Embryonic facial prominence (tissue), 1 donor: ENCODE results near the gene LIN9.
A peak's percentile ranks its signal among the peaks of the same experiment; 100 is the strongest.

Experiments
- DNase-seq: peaks from one replicate; pipeline ENCODE4 v3.0.0-alpha.2; 2016; ENCODE audit errors: extremely low spot score

Gene LIN9

DNA sequence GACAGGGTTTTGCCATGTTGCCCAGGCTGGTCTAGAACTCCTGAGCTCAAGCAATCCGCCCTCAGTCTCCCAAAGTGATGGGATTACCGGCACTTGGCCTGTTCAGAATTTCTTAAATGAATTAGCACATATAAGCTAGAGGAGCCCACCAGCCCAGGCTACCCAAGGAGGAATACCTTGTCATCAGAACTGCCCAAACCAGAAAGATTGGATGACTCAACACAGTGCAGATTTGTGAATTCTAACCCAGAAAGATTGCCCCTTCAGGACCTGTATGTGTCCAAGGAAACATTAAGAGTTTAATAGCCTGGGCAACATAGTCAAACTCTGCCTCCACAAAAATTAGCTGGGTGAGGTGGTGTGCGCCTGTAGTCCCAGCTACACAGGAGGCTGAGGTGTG is 14.0 kb upstream of the LIN9 start:
- no peak for DNase-seq

DNA sequence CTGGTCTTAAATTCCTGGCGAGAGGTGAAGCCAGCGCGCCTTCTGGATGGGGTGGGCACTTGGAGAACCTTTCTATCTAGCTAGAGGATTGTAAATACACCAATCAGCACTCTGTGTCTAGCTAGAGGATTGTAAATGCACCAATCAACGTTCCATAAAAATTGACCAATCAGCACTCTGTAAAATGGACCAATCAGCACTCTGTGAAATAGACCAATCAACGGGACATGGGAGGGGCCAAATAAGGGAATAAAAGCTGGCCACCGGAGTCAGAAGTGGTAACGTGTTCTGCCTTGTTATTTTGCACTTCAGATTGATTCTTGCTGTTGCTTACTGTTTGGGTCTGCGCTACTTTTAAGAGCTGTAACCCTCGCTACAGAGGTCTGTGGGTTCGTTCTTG is 12.0 kb upstream of the LIN9 start:
- DNase-seq: no peak

DNA sequence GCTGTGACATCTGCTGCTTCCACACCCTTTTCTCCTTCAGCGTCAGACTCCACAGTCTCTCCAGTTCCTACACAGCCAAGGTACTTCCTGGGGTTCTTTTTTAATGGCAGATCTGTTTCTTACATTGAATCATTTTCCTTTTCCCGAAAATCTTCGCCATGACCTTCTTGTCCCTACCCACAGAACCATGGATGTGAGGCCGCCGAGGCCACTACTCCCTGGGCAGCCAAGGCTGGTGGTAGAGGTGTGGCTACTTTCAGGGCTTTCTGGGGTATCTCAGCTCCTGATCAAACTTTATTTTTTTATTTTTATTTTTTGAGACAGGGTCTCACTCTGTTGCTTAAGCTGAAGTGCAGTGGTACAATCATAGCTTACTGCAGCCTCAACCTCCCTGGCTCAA is 9.5 kb upstream of the LIN9 start:
- no peak for DNase-seq

DNA sequence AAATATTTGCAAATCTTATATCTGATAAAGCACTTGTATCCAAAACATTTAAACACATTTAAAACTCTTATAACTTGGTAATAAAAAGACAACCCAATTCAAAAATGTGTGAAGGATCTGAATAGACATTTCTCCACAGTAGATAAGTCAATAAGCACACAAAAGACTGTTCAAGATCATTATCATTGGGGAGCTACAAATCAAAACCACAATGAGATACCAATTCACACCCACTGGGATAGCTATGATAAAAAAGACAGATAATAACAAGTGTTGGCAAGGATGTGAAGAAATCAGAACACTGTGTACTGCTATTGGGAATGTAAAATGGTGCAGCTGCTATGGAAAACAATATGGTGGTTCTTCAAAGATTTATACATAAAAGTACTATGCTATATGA is 5.1 kb upstream of the LIN9 start:
- DNase-seq: no peak

DNA sequence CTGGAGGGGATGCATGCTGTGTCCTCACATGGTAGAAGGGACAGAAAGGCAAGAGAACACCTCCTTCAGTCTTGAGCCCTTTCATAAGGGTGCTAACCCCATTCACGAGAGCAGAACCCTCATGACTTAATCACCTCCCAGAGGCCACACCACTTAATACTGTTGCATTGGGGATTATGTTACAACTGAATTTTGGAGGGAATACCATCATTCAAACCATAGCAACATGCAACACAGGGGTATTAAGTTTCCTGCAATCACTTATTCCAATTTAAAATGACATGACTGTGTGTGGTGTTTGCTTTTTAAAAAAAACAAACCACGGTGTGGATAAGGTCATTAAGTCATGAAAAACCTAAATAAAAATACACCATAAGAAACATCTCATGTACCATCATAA is 3.1 kb upstream of the LIN9 start:
- DNase-seq: no peak

DNA sequence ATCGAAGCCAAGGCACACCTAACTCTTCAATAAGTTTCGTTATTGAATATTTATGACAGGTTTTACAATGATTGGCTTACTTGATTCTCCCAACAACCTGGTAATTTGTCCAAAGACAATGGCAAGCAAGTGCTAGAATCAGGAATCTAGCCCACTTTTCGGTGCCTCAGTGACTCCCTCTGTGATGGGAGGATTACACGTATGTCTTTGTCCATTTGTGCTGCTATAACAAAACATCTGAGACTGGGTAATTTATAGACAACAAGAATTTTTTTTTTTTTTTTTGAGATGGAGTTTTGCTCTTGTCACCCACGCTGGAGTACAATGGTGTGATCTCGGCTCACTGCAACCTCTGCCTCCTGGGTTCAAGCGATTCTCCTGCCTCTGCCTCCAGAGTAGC is 2.4 kb upstream of the LIN9 start:
- no peak for DNase-seq

DNA sequence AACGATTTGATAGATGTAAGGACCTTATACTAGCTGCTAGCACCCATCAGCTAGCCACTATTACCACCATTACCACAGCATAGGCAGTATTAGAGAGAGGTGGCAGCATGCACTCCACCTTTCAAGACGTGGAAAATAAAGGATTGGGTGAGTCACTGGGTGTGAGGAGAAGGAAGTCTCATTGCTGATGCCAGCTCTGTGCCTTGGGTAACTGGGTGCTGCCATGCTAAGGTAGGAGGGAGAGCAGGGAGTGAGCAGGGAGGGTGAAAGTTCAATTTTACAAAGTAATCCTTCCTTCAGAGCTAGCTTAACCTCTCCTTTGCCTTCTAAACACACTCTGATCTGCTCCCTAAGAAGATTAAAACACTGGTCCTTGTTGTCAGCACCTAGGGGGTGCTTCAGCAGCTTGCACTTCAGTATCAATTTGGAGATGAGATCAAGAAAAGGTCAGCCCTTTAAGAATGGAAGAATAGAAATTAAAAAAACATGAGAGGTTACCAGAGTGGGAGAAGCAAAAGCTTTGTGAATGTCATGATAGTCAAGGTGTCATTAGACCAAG is 1.8 kb upstream of the LIN9 start:
- DNase-seq: no peak

DNA sequence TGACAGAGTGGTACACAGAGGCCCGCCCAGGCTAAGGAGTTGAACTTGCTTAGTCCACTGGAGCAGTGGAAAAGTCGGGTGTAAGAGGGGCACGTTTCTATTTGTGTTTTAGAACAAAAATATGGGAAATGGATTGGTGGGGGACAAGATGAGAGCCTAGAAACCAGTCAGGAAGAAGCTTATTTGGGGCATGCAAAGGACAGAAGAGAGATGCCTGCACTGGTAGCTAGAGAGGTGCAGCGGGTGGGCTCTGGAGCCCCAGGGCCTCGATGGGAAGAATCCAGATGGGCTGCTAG is 1.2 kb upstream of the LIN9 start:
- DNase-seq: no peak

DNA sequence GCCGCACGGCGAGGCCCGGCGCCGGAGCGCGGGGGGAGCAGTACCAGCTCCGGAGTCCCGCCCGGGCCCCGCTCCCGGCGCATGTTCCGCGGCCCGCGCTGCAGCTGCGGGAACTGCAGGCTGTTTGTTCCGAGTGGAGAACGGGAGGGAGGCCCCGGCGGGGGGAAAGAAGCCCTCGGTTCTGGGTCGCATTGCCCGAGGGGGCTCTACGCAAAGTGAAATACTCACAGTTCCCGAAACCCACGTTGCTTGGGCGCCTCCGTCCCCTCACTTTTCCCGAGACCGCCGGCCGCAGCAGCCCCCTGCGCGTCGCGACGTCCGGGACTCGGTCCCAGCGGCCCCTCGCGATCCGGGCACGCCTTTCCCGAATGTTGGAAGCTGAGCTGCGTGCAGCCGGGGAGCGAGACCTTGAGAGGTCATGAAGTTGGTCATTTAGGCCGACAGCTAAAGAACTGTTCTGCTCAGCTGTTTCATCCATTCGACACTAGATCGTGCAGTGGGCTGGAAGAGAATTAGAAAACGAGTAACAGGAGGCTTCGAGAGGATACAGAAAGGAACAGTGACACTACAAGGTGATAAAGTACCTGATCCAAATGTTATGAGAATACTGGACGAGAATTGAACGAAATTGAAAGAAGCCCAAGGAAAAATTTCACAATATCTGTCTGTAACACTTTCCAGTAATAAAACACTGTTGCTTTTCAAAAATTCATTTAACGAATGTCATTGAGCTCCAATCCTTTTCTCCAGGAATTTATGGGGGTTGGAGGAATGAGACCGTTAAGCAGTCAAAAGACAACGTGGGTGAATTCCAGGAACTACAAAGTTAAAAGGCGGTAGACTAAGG is 657 bp upstream of the LIN9 start:
- DNase-seq: peak; percentile 55

DNA sequence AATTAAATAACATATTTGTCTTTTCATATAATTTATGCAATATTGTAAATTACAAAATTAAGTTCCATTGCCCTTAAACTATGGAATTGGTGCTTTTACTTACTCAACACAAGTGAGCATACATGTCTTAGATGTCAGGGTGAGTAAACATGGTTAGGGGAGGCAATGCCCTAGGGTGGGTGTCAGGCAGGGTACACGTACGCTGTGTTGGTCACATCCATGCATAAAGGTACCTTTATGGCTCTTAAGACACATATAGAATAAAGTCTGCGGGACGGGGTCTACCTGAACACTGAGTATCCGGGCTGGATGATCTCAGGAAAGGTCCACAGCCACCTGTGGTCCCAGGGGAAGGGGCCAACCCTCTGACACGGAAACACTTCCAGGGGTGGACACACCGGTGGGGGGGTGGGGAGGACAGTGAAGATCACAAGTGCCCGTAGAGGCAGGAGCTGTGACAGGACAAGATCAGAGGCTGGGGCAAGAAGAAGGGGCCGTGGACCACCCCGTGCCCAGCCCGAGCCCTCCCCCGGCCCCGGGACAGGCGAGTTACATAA is 720 bp downstream of the LIN9 start:
- no peak for DNase-seq

DNA sequence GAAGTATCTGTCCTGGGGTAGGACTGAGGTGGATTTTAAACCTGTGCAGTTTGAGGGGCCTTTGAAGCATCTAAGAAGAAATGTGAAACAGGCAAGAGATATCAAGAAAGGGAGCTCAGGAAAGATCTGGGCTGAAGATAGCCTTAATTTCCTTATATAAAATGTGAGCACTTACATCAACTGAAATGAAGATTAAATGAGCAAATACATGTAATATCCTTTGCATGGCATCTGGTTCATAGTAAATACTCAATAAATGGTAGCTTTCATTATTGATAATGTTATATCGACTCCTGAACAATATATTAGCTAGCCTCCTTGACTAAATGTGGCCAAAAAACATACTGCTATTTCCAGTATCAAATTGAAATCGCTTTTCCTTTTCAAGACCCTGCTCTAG is 2.5 kb downstream of the LIN9 start:
- DNase-seq: no peak

DNA sequence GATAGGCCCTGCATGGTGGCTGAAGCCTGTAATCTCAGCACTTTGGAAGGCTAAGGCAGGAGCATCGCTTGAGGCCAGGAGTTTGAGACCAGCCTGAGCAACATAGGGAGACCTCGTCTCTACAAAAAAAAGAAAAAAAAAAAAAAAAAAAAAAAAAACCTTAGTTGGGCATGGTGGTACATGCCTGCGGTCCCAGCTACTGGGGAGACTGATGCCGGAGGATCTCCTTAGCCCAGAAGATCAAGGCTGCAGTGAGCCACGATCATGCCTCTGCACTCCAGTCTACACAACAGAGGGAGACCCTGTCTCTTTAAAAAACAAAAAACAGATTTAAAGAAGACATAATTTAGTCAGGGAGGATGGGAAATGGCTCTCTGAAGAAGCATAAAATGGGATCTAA is 3.8 kb downstream of the LIN9 start:
- DNase-seq: no peak

DNA sequence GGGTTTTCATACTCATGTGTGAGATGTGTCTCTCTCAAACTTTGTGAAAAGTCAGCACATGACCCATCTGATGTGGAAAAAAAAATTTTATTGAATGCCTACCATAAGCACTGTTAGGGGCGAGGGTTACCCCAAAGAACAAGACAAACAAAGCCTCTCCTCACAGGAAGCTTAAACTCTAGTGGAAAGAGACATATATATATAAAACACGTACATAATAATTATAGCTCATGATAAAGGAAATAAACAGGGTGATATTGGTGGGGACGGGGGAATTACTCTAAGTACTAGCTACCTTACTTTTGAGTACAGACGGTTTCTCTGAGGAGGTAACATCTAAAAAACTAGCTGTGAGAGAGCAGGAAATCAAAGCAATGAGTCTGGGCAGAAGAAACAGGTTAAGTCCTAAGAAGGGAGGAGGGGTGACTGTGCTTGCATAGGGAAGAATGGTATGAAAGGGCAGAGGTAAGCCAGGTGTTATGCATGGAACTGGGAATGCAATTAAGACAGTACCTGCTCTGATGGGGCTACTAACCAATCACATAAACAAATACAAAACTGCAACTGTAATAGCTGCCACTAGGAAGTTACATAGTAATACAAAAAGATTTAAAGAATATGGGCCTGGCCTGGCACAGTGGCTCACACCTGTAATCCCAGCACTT is 4.5 kb downstream of the LIN9 start:
- no peak for DNase-seq

DNA sequence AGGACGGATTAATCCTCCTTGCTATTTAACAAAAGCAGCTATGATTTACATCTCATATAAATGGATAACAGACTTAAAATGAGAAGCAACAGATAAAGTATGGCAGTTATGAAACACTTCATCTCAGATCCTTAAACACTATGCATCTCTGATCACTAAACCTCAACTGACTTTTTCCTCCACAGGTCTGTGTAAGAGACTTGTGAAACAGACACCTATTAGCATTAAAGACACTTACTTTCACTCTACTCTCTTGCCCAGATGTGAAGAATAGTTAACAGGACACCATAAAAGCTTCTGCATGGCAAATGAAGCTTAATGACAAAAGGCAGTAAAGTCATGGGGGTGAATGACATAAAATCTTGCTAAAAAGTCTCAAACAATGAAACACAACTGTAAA is 6.2 kb downstream of the LIN9 start:
- DNase-seq: no peak

DNA sequence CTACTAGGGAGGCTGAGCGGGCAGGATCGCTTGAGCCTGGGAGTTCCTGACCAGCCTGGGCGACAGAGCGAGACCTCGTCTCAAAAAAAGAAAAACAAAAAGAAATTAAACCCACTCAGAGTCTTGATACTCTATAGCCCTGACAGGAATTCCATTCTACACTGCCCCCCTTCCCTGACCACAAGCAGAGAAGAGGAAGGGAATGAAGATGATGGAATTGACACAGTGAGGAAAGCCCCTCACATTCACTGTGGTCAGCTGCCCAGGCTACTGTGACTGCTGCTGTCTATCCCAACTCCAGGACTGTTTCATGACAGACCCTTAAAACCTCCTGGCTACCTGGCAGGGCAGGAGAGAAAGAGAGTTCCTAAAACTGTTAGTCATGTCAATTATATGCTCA is 12.1 kb downstream of the LIN9 start:
- no peak for DNase-seq

DNA sequence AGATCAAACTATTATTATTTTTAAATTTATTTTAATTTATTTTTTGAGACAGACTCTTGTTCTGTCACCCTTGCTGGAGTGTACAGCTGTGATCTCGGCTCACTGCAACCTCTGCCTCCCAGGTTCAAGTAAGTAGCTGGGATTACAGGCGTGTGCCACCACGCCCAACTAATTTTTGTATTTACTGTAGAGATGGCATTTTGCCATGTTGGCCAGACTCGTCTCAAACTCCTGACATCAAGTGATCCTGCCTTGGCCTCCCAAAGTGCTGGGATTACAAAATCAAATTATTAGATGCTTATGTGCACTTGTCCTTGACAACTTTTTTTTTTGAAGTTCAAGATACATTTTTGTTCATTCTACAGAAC is 15.4 kb downstream of the LIN9 start:
- DNase-seq: no peak

DNA sequence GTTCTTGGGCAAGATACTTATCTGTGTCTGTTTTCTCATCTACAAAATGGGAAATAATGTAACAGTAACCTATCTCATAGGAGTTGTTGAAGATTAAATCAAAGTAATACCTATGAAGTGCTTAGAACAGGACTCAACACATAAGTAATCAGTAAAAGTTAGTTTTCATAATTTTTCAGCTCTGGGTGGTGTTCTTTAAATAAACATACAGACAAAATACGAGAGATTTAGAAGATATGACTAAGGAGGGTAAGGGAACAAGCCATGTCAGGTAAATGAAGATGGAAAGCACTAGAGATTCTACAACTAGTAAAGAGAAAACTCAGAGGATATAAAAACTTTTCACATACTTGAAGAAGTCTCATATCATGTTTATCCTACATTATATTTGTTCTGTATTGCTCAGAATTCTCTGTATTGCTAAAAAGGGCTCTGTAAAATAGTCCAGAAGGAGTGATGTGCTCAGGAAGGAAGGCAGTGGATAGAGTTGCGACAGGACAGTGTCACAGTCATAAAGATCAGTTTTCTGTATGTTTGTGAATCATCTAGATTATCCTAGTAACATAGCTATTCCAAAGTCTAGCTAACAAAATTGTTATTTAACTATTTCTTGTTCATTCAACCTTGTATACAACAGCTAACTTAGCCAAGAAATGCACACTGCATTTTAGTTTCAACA is 16.0 kb downstream of the LIN9 start:
- no peak for DNase-seq

DNA sequence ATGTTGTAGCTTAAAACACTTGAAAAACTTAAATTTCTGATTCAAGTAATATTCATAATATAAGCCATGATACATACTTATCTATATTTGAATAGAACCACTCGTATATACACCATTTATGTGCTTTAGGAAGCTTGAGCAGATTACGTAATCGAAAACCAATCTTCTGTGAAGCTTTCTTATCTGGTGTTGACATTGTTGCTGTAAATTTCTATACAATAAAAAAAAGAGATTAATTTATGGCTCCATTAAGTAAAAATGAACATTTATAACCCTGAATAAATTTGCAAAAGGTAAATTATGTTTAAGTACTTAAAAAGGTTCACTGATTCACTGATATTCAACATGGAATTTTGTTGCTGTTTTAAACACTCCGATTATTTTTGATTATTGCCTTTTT is 21.4 kb downstream of the LIN9 start:
- no peak for DNase-seq

DNA sequence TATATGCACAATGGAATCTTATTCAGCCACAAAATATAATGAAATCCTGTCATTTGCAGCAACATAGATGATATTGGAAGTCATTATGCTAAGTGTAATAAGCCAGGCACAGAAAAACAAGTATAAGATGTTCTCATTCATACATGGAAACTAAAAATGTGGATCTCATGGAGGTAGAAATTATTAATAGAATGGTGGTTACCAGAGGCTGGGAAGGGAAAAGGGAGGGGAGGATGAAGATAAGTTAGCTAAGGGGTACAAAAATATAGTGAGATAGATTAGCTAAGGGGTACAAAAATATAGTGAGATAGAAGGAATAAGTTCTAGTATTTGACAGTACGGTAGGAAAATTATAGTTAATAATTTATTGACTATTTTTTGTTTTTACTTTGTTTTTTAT is 27.9 kb downstream of the LIN9 start:
- DNase-seq: no peak

DNA sequence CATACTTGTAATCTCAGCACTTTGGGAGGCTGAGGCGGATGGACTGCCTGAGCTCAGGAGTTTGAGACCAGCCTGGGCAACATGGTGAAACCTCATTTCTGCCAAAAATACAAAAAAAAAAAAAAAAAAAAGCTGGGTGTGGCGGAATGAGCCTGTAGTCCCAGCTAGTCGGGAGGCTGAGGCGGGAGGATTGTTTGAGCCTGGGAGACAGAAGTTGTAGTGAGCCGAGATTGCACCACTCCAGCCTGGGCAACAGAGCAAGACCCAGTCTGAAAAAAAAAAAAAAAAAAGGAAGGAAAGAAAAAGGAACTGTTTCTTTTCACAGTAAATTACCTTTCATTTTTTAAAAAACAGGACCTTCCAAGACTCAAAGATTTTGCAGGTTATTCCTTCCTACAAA is 29.5 kb downstream of the LIN9 start:
- DNase-seq: no peak

DNA sequence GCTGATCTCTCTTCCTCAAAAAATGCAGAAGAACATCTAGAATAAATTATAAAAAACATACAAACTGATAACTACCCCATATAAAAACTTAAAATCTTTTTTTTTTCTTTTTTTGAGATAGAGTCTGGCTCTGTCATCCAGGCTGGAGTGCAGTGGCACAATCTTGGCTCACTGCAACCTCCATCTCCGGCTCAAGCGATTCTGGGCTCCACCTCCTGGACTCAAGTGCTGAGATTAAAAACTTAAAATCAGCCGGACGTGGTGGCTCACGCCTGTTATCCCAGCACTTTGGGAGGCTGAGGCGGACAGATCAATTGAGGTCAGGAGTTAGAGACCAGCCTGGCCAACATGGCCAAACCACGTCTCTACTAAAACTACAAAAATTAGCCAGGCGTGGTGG is 31.1 kb downstream of the LIN9 start:
- DNase-seq: no peak

DNA sequence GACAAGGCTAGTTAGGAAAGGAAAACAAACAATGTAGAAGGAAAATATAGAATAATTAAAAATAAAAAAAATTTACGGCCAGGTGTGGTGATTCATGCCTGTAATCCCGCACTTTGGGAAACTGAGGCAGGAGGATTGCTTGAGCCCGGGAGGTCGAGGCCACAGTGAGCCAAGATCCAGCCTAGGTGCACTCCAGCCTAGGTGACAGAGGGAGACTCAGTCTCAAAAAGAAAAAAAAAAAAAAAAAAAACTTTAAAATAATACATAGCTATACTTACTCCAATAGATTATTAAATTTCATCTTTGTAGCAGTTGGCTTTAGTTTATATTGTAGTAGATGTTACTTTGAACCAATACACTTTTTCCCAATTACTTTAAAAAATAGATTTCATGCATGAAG is 32.0 kb downstream of the LIN9 start:
- no peak for DNase-seq
